ENCODE measurements around the gene TNPO3. TPM values are rescaled to one million over a fixed set of nuclear protein-coding genes. Genes with fewer than 3 reads are reported as not detected.

Gene TNPO3
- total RNA-seq, 1 experiment from 2014 or later: 58.5 TPM

- Histone ChIP-seq H3K4me2 (ENCODE audit: low read length) (peak overlapping the region; percentile 99), H3K4me3 (replicated peaks in 1 of 2; ENCODE audit: low read depth in 1 of 2, low read length in 2 of 2) (peak overlapping the region; percentile 68 to 84), H3K9me3 (ENCODE audit: control insufficient read depth in 1 of 2, insufficient read depth in 1 of 2, low read depth in 1 of 2, low read length in 2 of 2) (no peaks in the 10 kb centered on the region), H4K20me1 (ENCODE audit: insufficient read depth) (no peaks in the 10 kb centered on the region), H3K36me3 (ENCODE audit: control insufficient read depth in 1 of 2, insufficient read depth in 2 of 2, low read length in 2 of 2) (no peaks in the 10 kb centered on the region), H2AFZ (ENCODE audit: low read depth, low read length, poor library complexity, severe bottlenecking) (no peak overlapping the region), H3K79me2 (ENCODE audit: insufficient read depth, low read length) (no peaks in the 10 kb centered on the region), H3K27ac (ENCODE audit: low read depth, low read length) (peak overlapping the region; percentile 67; the same call in 1 of the 2 replicates), H3K27me3 (ENCODE audit: insufficient read depth, low read length) (no peaks in the 10 kb centered on the region), H3K9me2 (ENCODE audit: insufficient read depth) (no peaks in the 10 kb centered on the region), H3K9ac (ENCODE audit: low read length) (peak overlapping the region; percentile 70), H3K4me1 (ENCODE audit: control insufficient read depth in 1 of 2, insufficient read depth in 2 of 2, low read length in 2 of 2) (peaks cover 10 to 22% of the 10 kb centered on the region in 2 experiments; a peak in 3 of 4 replicates)
- no peak for TF ChIP-seq SIN3A (IDR thresholded peaks at IDR 0.05; ENCODE audit: low read depth)
- TF ChIP-seq ZNF274 (IDR thresholded peaks at IDR 0.05; ENCODE audit: low read depth, low read length): no peak
- no peak for TF ChIP-seq CBX3 (IDR thresholded peaks at IDR 0.05; ENCODE audit: low read depth)
- no peak for TF ChIP-seq EZH2phosphoT487 (IDR thresholded peaks at IDR 0.05; ENCODE audit: borderline replicate concordance)
- no peak for TF ChIP-seq RAD21 (IDR thresholded peaks at IDR 0.05; ENCODE audit: low read depth)
- no peak for TF ChIP-seq ELF1 (IDR thresholded peaks at IDR 0.05; ENCODE audit: borderline replicate concordance, low read depth)
- no peak for TF ChIP-seq FOSL1 (IDR thresholded peaks at IDR 0.05; ENCODE audit: low read depth)
- TF ChIP-seq CTCF (IDR thresholded peaks at IDR 0.05 in 2 of 3, conservative IDR thresholded peaks at IDR 0.05 in 1 of 3; ENCODE audit: borderline replicate concordance in 1 of 3, insufficient read depth in 1 of 3, low read depth in 2 of 3, low read length in 2 of 3): no peak
- TF ChIP-seq ZBTB33 (IDR thresholded peaks at IDR 0.05; ENCODE audit: extremely low read depth, insufficient replicate concordance, low read length): no peak
- TF ChIP-seq ZFX (IDR thresholded peaks at IDR 0.05): no peak
- no peak for TF ChIP-seq ATF3 (IDR thresholded peaks at IDR 0.05)
- TF ChIP-seq TCF7L2 (IDR thresholded peaks at IDR 0.05; ENCODE audit: borderline replicate concordance, extremely low read depth, insufficient read depth, insufficient read length): no peak
- no peak for TF ChIP-seq JUND (IDR thresholded peaks at IDR 0.05)
- no peak for TF ChIP-seq YY1 (IDR thresholded peaks at IDR 0.05; ENCODE audit: extremely low read depth, insufficient replicate concordance, low read depth, low read length)
- TF ChIP-seq MAX (IDR thresholded peaks at IDR 0.05): no peak
- ChIA-PET CTCF (interaction anchor here (1.0 kb wide), 2 partner anchors 10 to 11 kb away, joined by 3 read pairs; no protein-coding TSS in a partner anchor), RAD21 (ENCODE audit: low non-redundant PET in 1 of 2, low total read pairs in 2 of 2, uncharacterized antibody in 2 of 2, unreplicated experiment in 2 of 2) (no interaction called here), POLR2A (interaction anchor here (1.4 kb wide), 1 partner anchor 11 kb away, joined by 6 read pairs; no protein-coding TSS in a partner anchor)
- DNase-seq (ENCODE audit: low read depth, low spot score) (no peak), ATAC-seq (no peak)
- intact Hi-C loops (cut with micrococcal nuclease): no loop called here
- no TSS peak for BruUV-seq (replicated peaks)
Observed at GRCh38 chr7:128937271-128937646, 117.7 kb downstream of the TNPO3 start.
